ENCODE results near the gene RAPGEF2. TPM values are rescaled to one million over a fixed set of nuclear protein-coding genes. Genes with fewer than 3 reads are reported as not detected.

RAPGEF2 gene
- total RNA-seq, 1 donor from 2014 or later: 40.6 TPM

GRCh38 chr4:159185591-159186023 is 82.7 kb downstream of the RAPGEF2 start:
- H3K4me3 Mint-ChIP-seq: no peak overlapping the region
- TF ChIP-seq CTCF (conservative IDR thresholded peaks at IDR 0.05): no peak
- H3K27ac Mint-ChIP-seq: no peak overlapping the region
- no peaks in the 10 kb centered on the region for H3K9me3 Mint-ChIP-seq
- H3K36me3 Mint-ChIP-seq: no peaks in the 10 kb centered on the region
- no peak for DNase-seq (ENCODE audit: extremely low spot score, unreplicated experiment)
- no peaks in the 10 kb centered on the region for H3K4me1 Mint-ChIP-seq (ENCODE audit: unreplicated experiment)
- H3K27me3 Mint-ChIP-seq: no peaks in the 10 kb centered on the region

GRCh38 chr4:159188646-159189045 is 85.8 kb downstream of the RAPGEF2 start:
- Mint-ChIP-seq H3K27ac (no peak overlapping the region), H3K27me3 (no peaks in the 10 kb centered on the region), H3K4me1 (ENCODE audit: unreplicated experiment) (no peaks in the 10 kb centered on the region), H3K9me3 (no peaks in the 10 kb centered on the region), H3K36me3 (no peaks in the 10 kb centered on the region), H3K4me3 (no peak overlapping the region)
- no peak for DNase-seq (ENCODE audit: extremely low spot score, unreplicated experiment)
- no peak for TF ChIP-seq CTCF (conservative IDR thresholded peaks at IDR 0.05)

GRCh38 chr4:159190651-159191050 is 87.8 kb downstream of the RAPGEF2 start:
- Mint-ChIP-seq H3K4me3 (no peak overlapping the region), H3K27me3 (no peaks in the 10 kb centered on the region), H3K9me3 (no peaks in the 10 kb centered on the region), H3K27ac (no peak overlapping the region), H3K36me3 (peaks cover 6% of the 10 kb centered on the region), H3K4me1 (ENCODE audit: unreplicated experiment) (no peaks in the 10 kb centered on the region)
- no peak for TF ChIP-seq CTCF (conservative IDR thresholded peaks at IDR 0.05)
- DNase-seq (ENCODE audit: extremely low spot score, unreplicated experiment): no peak

GRCh38 chr4:159191989-159192388 is 89.1 kb downstream of the RAPGEF2 start:
- H3K4me3 Mint-ChIP-seq: no peak overlapping the region
- H3K9me3 Mint-ChIP-seq: no peaks in the 10 kb centered on the region
- no peak for DNase-seq (ENCODE audit: extremely low spot score, unreplicated experiment)
- H3K36me3 Mint-ChIP-seq: peaks cover 6% of the 10 kb centered on the region
- H3K4me1 Mint-ChIP-seq (ENCODE audit: unreplicated experiment): no peaks in the 10 kb centered on the region
- no peak overlapping the region for H3K27ac Mint-ChIP-seq
- H3K27me3 Mint-ChIP-seq: no peaks in the 10 kb centered on the region
- TF ChIP-seq CTCF (conservative IDR thresholded peaks at IDR 0.05): peak; percentile 61

GRCh38 chr4:159193046-159193620 is 90.3 kb downstream of the RAPGEF2 start:
- Mint-ChIP-seq H3K4me1 (ENCODE audit: unreplicated experiment) (no peaks in the 10 kb centered on the region), H3K36me3 (peaks cover 6% of the 10 kb centered on the region), H3K27me3 (no peaks in the 10 kb centered on the region), H3K4me3 (no peak overlapping the region), H3K9me3 (no peaks in the 10 kb centered on the region), H3K27ac (no peak overlapping the region)
- TF ChIP-seq CTCF (conservative IDR thresholded peaks at IDR 0.05): no peak
- no peak for DNase-seq (ENCODE audit: extremely low spot score, unreplicated experiment)

GRCh38 chr4:159195361-159195769 is 92.5 kb downstream of the RAPGEF2 start:
- Mint-ChIP-seq H3K4me3 (no peak overlapping the region), H3K27me3 (no peaks in the 10 kb centered on the region), H3K4me1 (ENCODE audit: unreplicated experiment) (peaks cover 4% of the 10 kb centered on the region), H3K27ac (no peak overlapping the region), H3K9me3 (no peaks in the 10 kb centered on the region), H3K36me3 (peaks cover 6% of the 10 kb centered on the region)
- no peak for DNase-seq (ENCODE audit: extremely low spot score, unreplicated experiment)
- no peak for TF ChIP-seq CTCF (conservative IDR thresholded peaks at IDR 0.05)

Measured in type B pancreatic cell (in vitro differentiated cells).